ENCODE data around the gene GIT1.

GIT1 gene

GRCh38 chr17:29620271-29620670, 30.8 kb upstream of the GIT1 start:
- peak; percentile 45 for DNase-seq (ENCODE audit: low read depth)
- TF ChIP-seq CTCF (conservative IDR thresholded peaks at IDR 0.05; ENCODE audit: low read depth, low read length), result no peak
- H3K4me3 ChIP-seq (ENCODE audit: low read depth, low read length), result no peak overlapping the region

DNA sequence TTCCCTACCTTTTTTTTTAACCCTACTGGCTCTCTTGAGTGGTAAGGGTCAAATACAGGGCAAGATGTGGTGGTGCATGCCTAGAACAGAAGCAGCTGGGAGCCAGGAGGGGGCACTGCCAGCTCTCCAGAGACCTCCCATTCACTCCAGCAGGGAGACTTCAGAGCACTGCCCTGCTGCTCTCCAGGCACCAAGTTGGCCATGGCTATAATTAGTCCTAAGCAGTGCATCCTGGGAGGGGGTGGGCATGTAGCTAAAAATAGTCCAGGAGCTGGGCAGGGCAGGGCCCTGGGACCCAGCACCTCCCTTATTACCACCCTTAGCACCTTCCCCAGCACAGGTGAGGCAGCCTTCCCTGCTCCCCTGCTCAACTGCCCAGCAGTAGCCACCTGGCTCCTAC, 29.8 kb upstream of the GIT1 start:
- no peak overlapping the region for H3K4me3 ChIP-seq (ENCODE audit: low read depth, low read length)
- DNase-seq (ENCODE audit: low read depth), result peak; percentile 59
- peak; percentile 46 for TF ChIP-seq CTCF (conservative IDR thresholded peaks at IDR 0.05; ENCODE audit: low read depth, low read length)

GRCh38 chr17:29618272-29619065, 29.0 kb upstream of the GIT1 start:
- H3K4me3 ChIP-seq (ENCODE audit: low read depth, low read length), result peak overlapping the region; percentile 49
- no peak for DNase-seq (ENCODE audit: low read depth)

DNA sequence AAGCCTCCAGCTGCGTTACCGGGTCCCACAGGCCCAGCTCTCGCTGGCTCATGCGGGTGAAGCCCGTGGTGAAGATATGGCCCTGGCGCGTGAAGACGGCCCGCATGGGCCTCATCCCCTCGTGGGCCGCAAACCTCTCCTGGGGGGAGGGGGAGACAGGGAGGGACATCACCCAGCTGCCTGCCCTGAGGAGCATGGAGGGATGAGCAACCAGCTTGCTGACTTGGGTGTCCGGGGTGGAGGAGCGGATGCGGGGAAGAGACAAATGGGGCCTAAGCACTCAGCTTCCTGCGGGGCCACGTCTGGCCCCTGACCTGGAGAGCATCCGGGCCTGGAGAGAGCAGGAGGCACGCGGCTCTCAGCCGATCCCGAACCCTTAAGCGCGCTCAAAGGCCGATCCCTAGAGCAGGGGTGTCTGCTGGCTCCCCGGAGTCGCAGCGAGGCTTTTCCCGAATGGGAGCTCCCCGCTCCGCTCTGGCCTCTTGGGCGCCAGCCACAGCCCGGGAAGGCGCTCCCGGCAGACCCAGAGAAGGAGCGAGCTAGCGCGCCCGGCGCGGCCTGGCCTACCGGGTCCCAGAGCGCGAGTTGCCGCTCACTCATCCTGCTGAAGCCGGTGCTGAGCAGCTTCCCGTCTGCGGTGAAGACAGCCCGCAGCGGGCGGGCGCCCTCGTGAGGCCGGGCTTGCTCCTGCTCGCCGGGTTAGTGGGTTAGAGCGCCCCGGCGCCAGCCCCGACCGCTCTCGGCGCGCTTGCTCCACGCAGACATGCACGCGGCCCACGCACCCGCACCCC, 28.2 kb upstream of the GIT1 start:
- peak; percentile 84 for DNase-seq (ENCODE audit: low read depth)
- peak overlapping the region; percentile 49 for H3K4me3 ChIP-seq (ENCODE audit: low read depth, low read length)
- TF ChIP-seq CTCF (conservative IDR thresholded peaks at IDR 0.05; ENCODE audit: low read depth, low read length), result peak; percentile 62

More at GRCh38 chr17:29618272-29619065, 29.0 kb upstream of the GIT1 start:
- TF ChIP-seq CTCF (conservative IDR thresholded peaks at IDR 0.05; ENCODE audit: low read depth, low read length), result no peak

DNA sequence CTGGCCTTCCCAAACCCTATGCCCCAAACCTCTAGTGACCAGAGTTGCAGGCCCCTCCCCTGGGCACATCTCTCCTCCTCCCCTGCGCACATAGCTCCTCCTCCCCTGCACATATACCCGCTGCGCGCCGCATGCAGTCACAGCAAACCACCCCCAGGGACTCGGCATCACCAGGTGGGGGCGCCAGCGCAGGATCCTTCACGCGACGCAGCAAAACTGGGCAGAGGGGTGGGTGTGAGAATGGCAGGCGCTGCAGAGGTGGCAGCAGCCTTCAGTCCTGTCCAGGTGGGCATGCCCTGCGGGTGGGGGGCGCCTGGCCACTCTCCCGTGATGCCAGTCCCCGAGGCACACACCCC, 27.7 kb upstream of the GIT1 start:
- peak overlapping the region; percentile 49 for H3K4me3 ChIP-seq (ENCODE audit: low read depth, low read length)
- peak; percentile 74 for TF ChIP-seq CTCF (conservative IDR thresholded peaks at IDR 0.05; ENCODE audit: low read depth, low read length)

DNA sequence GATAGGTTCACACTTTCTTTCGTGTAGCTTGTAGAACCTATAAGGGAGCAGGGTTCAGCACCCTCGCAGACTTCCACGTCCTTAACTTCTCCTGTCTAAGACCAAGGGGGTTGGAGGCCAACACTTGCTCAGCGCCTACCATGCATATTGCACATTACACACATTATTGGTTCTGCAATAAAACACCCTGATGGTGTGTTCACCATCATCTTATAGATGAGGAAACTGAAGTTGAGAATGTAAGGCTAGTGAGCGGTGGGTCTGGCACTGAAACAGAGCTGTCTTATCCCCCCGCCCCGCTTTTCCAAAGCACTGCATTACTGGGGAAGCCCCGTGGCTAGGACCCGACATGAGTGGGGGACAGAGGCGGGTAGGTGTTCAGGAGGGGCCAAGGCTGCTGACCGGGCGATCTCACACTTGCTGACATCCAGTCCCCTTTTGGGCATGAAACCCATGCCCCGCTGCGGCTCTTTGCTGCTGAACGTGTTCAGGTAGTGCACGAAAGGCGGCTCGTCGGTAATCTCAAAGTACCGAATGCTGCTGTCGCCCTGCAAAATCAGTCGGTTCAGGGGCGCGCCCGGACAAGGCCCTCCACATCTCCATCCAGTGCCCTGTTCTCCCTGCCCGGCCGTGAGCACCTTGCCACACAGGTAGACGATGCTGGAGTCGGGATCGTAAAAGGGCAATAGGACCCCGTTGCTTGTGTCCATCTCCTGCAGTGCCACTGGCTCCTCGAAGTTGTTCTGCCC, 27.0 kb upstream of the GIT1 start:
- TF ChIP-seq CTCF (conservative IDR thresholded peaks at IDR 0.05; ENCODE audit: low read depth, low read length), result no peak
- no peak for DNase-seq (ENCODE audit: low read depth)
- H3K4me3 ChIP-seq (ENCODE audit: low read depth, low read length), result peak overlapping the region; percentile 47

More for the DNA sequence above, 27.7 kb upstream of the GIT1 start:
- DNase-seq (ENCODE audit: low read depth), result peak; percentile 78
